Loucy (cell line): Measurements from ENCODE around the gene NRG3.

ENCODE experiments used
- H2AFZ ChIP-seq: fragments of 200-600 bp; sonication (generic); 2 replicates; pipeline ENCODE4 v1.6.0; 2016; ENCODE audit warnings: antibody characterized with exemption, mild to moderate bottlenecking, low read length, moderate library complexity
- H3F3A ChIP-seq: fragments of 200-600 bp; 2 replicates; pipeline ENCODE4 v1.6.0; 2016; ENCODE audit warnings: antibody characterized with exemption, low read depth, mild to moderate bottlenecking
- H3K27me3 ChIP-seq: fragments of 200-600 bp; sonication (generic); 2 replicates; pipeline ENCODE4 v1.6.1; 2014; ENCODE audit warnings: low read length, mild to moderate bottlenecking; ENCODE audit not compliant: insufficient read depth, poor library complexity, severe bottlenecking
- H3K36me3 ChIP-seq: fragments of 200-600 bp; sonication (generic); 2 replicates; pipeline ENCODE4 v1.6.1; 2016; ENCODE audit warnings: low read length; ENCODE audit not compliant: insufficient read depth
- H3K4me1 ChIP-seq: fragments of 200-600 bp; sonication (generic); 2 replicates; pipeline ENCODE4 v1.5.1; 2014; ENCODE audit warnings: low read length, mild to moderate bottlenecking; ENCODE audit not compliant: insufficient read depth, poor library complexity, severe bottlenecking
- H3K4me2 ChIP-seq: fragments of 200-600 bp; sonication (generic); 2 replicates; pipeline ENCODE4 v1.6.0; 2014; ENCODE audit warnings: antibody characterized with exemption, low read length, low read depth, mild to moderate bottlenecking; ENCODE audit not compliant: poor library complexity, severe bottlenecking
- H3K4me3 ChIP-seq: fragments of 200-600 bp; sonication (generic); 2 replicates; pipeline ENCODE4 v1.5.1; 2014; ENCODE audit warnings: low read length, mild to moderate bottlenecking, mixed read lengths; ENCODE audit not compliant: poor library complexity, severe bottlenecking
- H3K79me2 ChIP-seq: fragments of 200-600 bp; sonication (generic); 2 replicates; pipeline ENCODE4 v1.6.1; 2014; ENCODE audit warnings: low read length; ENCODE audit not compliant: insufficient read depth
- H3K9ac ChIP-seq: fragments of 200-600 bp; sonication (generic); 2 replicates; pipeline ENCODE4 v1.6.0; 2014; ENCODE audit warnings: mild to moderate bottlenecking, low read depth, low read length, moderate library complexity; ENCODE audit not compliant: poor library complexity, severe bottlenecking
- H3K9me2 ChIP-seq: fragments of 200-600 bp; sonication (generic); replicated peaks from 2 replicates; pipeline ENCODE4 v1.6.1; 2016; ENCODE audit warnings: low read depth, low read length, mixed read lengths
- H3K9me3 ChIP-seq: fragments of 200-600 bp; sonication (generic); 2 replicates; pipeline ENCODE4 v1.6.1; 2014; ENCODE audit warnings: mild to moderate bottlenecking, antibody characterized with exemption, low read length, low read depth; ENCODE audit not compliant: insufficient read depth
- H4K20me1 ChIP-seq: fragments of 200-600 bp; sonication (generic); 2 replicates; pipeline ENCODE4 v1.6.0; 2014; ENCODE audit warnings: antibody characterized with exemption, low read length, mild to moderate bottlenecking; ENCODE audit not compliant: insufficient read depth, poor library complexity, severe bottlenecking
- EZH2phosphoT487 ChIP-seq: fragments of 200-600 bp; IDR thresholded peaks from 2 replicates; pipeline ENCODE4 v1.6.1; 2018; ENCODE audit warnings: antibody characterized with exemption, mild to moderate bottlenecking, moderate library complexity, borderline replicate concordance
- TF ChIP-seq, protein P1 (sequence below): fragments of 200-600 bp; sonication (generic); conservative IDR thresholded peaks from 2 replicates; pipeline ENCODE4 v1.5.1; 2014; ENCODE audit warnings: mild to moderate bottlenecking, antibody characterized with exemption, low read length

Gene NRG3

DNA sequence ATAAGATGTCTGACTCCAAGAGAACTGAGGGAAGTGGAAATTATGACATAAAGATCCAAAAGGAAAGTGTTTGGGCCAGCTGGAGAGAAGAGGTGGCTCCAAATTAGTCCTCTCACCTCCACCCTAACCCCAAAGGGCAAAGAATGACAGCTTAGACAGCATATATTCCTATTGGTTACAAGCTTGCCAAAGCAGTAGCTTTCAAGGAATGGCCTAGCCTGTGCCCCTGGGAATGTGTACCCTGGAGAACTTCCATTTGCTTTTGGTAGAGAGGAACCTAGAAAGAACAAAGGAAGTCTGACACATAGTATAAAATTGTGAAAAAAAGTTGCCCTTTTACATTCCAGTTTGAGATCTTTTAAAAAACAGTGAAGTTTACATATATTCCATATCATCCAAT is 11.2 kb upstream of the NRG3 start:
- no peaks in the 10 kb centered on the region for H4K20me1 ChIP-seq
- no peaks in the 10 kb centered on the region for H3F3A ChIP-seq
- no peaks in the 10 kb centered on the region for H3K4me1 ChIP-seq
- H3K4me3 ChIP-seq = no peak overlapping the region
- H3K27me3 ChIP-seq = no peaks in the 10 kb centered on the region
- H2AFZ ChIP-seq = no peak overlapping the region
- H3K9me3 ChIP-seq = no peaks in the 10 kb centered on the region
- no peaks in the 10 kb centered on the region for H3K79me2 ChIP-seq
- no peak for TF ChIP-seq EZH2phosphoT487
- TF ChIP-seq, protein P1, sequence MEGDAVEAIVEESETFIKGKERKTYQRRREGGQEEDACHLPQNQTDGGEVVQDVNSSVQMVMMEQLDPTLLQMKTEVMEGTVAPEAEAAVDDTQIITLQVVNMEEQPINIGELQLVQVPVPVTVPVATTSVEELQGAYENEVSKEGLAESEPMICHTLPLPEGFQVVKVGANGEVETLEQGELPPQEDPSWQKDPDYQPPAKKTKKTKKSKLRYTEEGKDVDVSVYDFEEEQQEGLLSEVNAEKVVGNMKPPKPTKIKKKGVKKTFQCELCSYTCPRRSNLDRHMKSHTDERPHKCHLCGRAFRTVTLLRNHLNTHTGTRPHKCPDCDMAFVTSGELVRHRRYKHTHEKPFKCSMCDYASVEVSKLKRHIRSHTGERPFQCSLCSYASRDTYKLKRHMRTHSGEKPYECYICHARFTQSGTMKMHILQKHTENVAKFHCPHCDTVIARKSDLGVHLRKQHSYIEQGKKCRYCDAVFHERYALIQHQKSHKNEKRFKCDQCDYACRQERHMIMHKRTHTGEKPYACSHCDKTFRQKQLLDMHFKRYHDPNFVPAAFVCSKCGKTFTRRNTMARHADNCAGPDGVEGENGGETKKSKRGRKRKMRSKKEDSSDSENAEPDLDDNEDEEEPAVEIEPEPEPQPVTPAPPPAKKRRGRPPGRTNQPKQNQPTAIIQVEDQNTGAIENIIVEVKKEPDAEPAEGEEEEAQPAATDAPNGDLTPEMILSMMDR = no peak
- H3K36me3 ChIP-seq = no peaks in the 10 kb centered on the region
- H3K9me2 ChIP-seq = no peaks in the 10 kb centered on the region
- no peak overlapping the region for H3K4me2 ChIP-seq
- H3K9ac ChIP-seq = no peak overlapping the region

DNA sequence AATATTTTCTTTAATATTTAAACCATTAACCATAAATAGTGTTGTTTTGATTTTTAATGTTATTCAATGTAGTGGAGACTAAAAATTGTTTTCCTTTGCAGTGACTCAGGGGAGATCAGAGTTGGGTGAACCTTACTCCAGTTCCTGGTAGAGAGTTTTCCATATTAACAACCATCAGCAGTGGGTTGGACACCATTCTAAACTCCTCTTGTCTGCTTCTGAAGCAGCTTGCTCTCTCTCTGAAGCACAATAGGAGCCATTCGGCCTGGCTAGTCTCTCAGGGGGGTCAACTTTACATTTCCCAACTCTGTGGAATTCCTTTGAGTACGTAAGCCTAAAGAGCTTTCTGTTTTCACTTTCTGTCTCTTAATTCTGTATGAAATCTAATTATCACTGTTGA is 9.4 kb upstream of the NRG3 start:
- no peak for TF ChIP-seq EZH2phosphoT487
- TF ChIP-seq, protein P1 = no peak
- Histone ChIP-seq H3K9me2 (no peaks in the 10 kb centered on the region), H3K79me2 (no peaks in the 10 kb centered on the region), H3F3A (no peaks in the 10 kb centered on the region), H4K20me1 (no peaks in the 10 kb centered on the region), H3K9me3 (no peaks in the 10 kb centered on the region), H3K4me2 (no peak overlapping the region), H3K9ac (no peak overlapping the region), H2AFZ (no peak overlapping the region), H3K4me1 (no peaks in the 10 kb centered on the region), H3K4me3 (no peak overlapping the region), H3K27me3 (no peaks in the 10 kb centered on the region), H3K36me3 (no peaks in the 10 kb centered on the region)

DNA sequence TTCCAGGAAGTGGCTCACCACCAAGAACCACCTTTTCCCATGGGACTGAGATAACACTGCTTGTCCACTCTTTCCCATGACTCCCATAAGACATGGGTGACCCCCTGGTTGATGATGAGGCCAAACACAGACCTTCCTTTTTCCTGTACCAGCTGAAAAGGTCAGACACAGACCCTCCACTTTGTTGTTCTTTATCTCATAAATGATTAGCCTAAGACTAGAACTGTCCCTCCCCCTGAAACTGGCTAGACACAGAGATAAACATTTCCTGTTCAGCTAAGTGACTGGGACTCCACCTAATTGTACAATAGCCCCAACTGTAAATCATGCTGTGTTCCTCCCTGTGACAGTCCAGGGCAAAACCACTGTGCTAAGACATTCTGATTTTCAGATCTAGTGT is 8.2 kb upstream of the NRG3 start:
- Histone ChIP-seq H2AFZ (no peak overlapping the region), H3K4me2 (no peak overlapping the region), H4K20me1 (no peaks in the 10 kb centered on the region), H3K79me2 (no peaks in the 10 kb centered on the region), H3K9me2 (no peaks in the 10 kb centered on the region), H3K4me3 (no peak overlapping the region), H3K9me3 (no peaks in the 10 kb centered on the region), H3F3A (no peaks in the 10 kb centered on the region), H3K9ac (no peak overlapping the region), H3K4me1 (no peaks in the 10 kb centered on the region), H3K36me3 (no peaks in the 10 kb centered on the region), H3K27me3 (no peaks in the 10 kb centered on the region)
- TF ChIP-seq, protein P1 = no peak
